BLaER1 (cell line): Measurements from ENCODE around the gene CDX2.

Source experiments
- H3K27ac ChIP-seq: shearing (Covaris generic); formaldehyde crosslinking; 2 replicates; pipeline ENCODE4 v1.8.1; 2022
- H3K27me3 ChIP-seq: shearing (Covaris generic); formaldehyde crosslinking; 2 replicates; pipeline ENCODE4 v1.8.1; 2022
- H3K36me3 ChIP-seq: shearing (Covaris generic); formaldehyde crosslinking; 2 replicates; pipeline ENCODE4 v1.8.1; 2022
- H3K4me1 ChIP-seq: shearing (Covaris generic); formaldehyde crosslinking; 2 replicates; pipeline ENCODE4 v1.8.1; 2022
- H3K4me2 ChIP-seq: shearing (Covaris generic); formaldehyde crosslinking; 2 replicates; pipeline ENCODE4 v1.8.1; 2022
- H3K4me3 ChIP-seq: shearing (Covaris generic); formaldehyde crosslinking; 2 replicates; pipeline ENCODE4 v1.8.1; 2022
- H3K9ac ChIP-seq: shearing (Covaris generic); formaldehyde crosslinking; 2 replicates; pipeline ENCODE4 v1.8.1; 2022
- H3K9me3 ChIP-seq: shearing (Covaris generic); formaldehyde crosslinking; 2 replicates; pipeline ENCODE4 v1.8.1; 2022
- H4K20me1 ChIP-seq: shearing (Covaris generic); formaldehyde crosslinking; 2 replicates; pipeline ENCODE4 v1.8.1; 2022
- Cebpa-rat ChIP-seq: shearing (Covaris generic); IDR thresholded peaks from 2 replicates; pipeline ENCODE4 v1.8.1; 2022

CDX2 gene

DNA sequence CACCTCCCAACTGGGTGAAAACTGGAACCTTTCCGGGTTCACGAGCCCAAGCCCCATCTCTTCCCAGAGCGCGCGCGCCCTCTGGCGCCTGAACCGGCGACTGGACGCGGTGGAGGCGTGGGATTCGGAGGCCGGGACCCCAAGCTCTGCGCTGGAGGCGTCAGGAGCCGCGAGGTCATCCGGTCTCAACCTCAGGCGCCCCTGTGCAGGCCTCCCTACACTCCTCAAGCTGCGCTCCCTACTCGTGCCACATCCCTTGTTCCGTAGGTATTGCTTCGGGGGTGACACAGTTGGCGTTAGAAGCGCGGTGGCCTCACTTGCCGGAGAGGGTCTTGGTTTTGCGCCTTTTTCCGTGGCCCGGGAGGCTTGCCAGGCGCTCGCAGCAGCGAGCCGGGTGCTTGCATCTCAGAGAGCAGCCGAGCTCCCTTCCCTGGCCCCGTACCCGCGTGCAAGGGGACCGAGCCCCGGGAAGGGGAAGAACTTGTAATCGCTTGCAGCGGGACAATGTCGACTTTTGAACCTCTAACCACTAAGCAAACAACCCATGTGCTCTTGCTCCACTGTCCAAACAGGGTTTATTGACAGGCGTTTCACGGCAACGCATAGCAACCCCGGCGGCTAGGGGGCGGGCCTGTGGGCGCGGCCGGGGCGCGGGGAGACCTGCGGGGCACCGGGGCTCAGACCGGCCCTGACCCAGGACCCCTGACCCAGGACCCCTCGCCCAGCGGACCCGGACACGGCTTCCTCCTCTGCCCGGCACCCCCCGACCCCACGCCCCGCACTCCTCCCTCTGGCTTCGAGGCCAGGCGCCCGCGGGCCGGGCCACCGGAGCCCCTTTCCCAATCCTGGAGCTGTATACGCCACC is 8.5 kb downstream of the CDX2 start:
- no peak for TF ChIP-seq Cebpa-rat
- Histone ChIP-seq H3K4me2 (peak overlapping the region; percentile 9; the same call in 1 of the 2 replicates), H3K4me1 (no peaks in the 10 kb centered on the region)

DNA sequence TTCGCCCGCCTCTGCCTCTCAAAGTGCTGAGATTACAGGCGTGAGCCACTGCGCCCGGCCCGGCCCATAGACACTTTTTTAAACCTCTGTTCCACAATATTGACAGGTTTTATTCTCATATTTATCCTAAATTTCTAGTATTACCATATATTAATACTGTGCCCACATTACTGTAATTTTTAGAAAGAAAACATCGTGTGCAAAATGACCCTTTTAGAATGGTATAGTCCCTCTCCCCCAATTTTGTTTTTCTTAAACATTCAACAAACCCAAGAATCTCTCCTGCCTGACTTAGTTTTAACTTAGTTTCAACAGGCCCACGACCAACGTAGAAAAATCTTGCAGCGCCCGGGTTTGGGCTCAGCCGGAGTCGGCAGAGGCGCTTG is 9.1 kb downstream of the CDX2 start:
- H4K20me1 ChIP-seq, result peaks cover 58% of the 10 kb centered on the region
- H3K36me3 ChIP-seq, result no peaks in the 10 kb centered on the region
- no peaks in the 10 kb centered on the region for H3K4me1 ChIP-seq
- no peak overlapping the region for H3K9ac ChIP-seq
- H3K9me3 ChIP-seq, result no peaks in the 10 kb centered on the region
- 0 out of 2 replicates have a peak overlapping the region, but pooled peaks have one; percentile 35 for H3K4me3 ChIP-seq
- H3K27ac ChIP-seq, result no peak overlapping the region
- H3K27me3 ChIP-seq, result peaks cover 100% of the 10 kb centered on the region
- TF ChIP-seq Cebpa-rat, result no peak
- H3K4me2 ChIP-seq, result no peak overlapping the region

More for the DNA sequence above, 8.5 kb downstream of the CDX2 start:
- no peak overlapping the region for H3K27ac ChIP-seq
- H3K27me3 ChIP-seq, result peaks cover 100% of the 10 kb centered on the region
- no peaks in the 10 kb centered on the region for H3K36me3 ChIP-seq
- H3K9me3 ChIP-seq, result no peaks in the 10 kb centered on the region
- peak overlapping the region; percentile 35 for H3K4me3 ChIP-seq
- peaks cover 65% of the 10 kb centered on the region for H4K20me1 ChIP-seq
- H3K9ac ChIP-seq, result no peak overlapping the region

DNA sequence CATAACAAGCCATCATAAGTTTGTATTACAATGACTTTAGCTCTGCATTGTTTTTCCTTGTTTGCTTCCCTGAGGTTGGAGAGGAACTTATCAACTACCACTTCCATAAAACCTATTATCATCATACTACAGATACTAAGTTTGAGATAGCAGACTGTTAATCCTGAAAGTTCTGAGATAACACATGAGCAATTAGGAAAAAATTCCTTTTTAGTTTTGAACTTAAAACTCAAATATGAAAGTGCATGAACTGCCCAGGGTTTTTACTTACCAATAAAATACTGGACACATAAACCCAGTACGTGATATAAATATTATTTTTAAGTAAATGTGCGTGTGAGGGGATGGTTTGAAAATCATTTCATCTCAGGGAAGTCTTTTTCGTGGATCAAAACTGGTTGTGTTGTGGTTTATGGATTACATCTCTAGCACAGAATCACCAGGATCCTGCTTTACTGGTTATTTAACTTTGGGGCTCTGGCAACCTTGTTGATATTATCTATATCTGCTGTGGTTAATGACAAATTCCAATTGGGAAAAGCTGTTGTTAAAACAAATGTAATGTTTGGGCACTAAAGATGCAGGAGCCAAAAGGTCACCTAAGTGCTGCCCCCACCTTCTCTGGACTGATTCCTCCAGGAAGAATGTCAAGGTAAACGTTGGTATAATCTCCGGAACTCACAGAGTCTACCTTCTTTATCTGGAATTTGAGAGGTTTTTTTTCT is 12.4 kb downstream of the CDX2 start:
- Histone ChIP-seq H3K9ac (no peak overlapping the region), H3K4me2 (no peak overlapping the region), H3K9me3 (0 out of 2 replicates have a peak, but pooled peaks cover 5% of the 10 kb centered on the region), H3K27ac (no peak overlapping the region), H4K20me1 (peaks cover 43% of the 10 kb centered on the region), H3K4me3 (no peak overlapping the region), H3K27me3 (peaks cover 100% of the 10 kb centered on the region), H3K36me3 (no peaks in the 10 kb centered on the region), H3K4me1 (peaks cover 19% of the 10 kb centered on the region)
- TF ChIP-seq Cebpa-rat, result no peak

DNA sequence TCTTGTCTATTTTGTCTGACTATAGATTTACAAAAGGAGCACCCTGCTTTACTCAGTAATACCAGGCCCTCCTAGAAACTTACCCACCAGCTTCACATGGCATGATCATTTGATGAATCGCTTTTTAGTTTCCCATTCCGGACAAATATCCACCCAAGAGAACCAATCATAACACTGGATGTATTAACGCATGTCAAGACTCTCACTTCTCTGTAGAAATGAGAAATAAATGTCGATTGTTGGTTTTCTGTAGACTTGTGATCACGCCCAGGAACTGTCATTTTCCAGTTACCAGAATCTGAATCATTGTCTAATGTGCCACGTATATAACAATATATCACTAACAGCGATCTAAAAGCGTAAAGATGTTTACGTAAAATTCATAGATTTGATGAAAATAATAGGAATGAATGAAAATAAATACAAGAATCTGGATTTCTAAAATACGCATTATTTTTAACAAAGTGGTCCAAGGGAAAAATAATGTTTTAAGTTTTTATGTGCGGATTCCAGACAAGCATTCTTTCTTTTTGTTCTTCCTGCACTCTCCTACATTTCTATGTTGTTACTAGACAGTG is 14.0 kb downstream of the CDX2 start:
- TF ChIP-seq Cebpa-rat, result no peak
- Histone ChIP-seq H3K36me3 (no peaks in the 10 kb centered on the region), H3K27ac (no peak overlapping the region), H3K4me1 (peaks cover 19% of the 10 kb centered on the region), H3K4me2 (no peak overlapping the region), H3K27me3 (peaks cover 88% of the 10 kb centered on the region), H3K9me3 (0 out of 2 replicates have a peak, but pooled peaks cover 6% of the 10 kb centered on the region), H3K4me3 (no peak overlapping the region), H4K20me1 (peaks cover 27% of the 10 kb centered on the region; the same call in 1 of the 2 replicates), H3K9ac (no peak overlapping the region)

DNA sequence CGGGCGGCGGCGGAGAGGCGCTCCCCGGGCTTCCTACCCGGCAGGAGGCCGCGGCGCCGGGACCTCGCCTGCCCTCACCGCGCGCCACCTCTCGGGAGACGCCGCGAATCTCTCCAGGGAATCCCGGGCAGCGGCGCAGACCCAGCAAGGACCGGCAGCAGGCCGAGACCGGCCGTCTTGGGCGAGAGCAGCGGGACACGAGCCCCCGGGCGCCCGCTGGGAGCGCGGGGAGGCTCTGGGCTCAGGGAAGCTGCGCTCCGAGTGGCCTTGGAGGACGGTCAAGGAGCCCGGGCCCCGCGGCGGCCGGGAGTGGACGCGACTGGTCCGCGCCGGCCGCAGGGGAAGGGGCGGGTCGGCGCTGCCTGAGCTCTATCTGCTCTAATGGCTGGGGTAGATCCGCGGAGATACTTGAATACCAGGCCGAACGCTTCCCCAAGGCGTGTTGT is 14.7 kb downstream of the CDX2 start:
- Histone ChIP-seq H3K9me3 (0 out of 2 replicates have a peak, but pooled peaks cover 9% of the 10 kb centered on the region), H3K27ac (no peak overlapping the region), H3K9ac (no peak overlapping the region), H3K4me1 (peaks cover 19% of the 10 kb centered on the region), H3K27me3 (peaks cover 81% of the 10 kb centered on the region), H4K20me1 (peaks cover 22% of the 10 kb centered on the region; the same call in 1 of the 2 replicates), H3K4me3 (peak overlapping the region; percentile 64), H3K36me3 (no peaks in the 10 kb centered on the region), H3K4me2 (peak overlapping the region; percentile 73)
- no peak for TF ChIP-seq Cebpa-rat

DNA sequence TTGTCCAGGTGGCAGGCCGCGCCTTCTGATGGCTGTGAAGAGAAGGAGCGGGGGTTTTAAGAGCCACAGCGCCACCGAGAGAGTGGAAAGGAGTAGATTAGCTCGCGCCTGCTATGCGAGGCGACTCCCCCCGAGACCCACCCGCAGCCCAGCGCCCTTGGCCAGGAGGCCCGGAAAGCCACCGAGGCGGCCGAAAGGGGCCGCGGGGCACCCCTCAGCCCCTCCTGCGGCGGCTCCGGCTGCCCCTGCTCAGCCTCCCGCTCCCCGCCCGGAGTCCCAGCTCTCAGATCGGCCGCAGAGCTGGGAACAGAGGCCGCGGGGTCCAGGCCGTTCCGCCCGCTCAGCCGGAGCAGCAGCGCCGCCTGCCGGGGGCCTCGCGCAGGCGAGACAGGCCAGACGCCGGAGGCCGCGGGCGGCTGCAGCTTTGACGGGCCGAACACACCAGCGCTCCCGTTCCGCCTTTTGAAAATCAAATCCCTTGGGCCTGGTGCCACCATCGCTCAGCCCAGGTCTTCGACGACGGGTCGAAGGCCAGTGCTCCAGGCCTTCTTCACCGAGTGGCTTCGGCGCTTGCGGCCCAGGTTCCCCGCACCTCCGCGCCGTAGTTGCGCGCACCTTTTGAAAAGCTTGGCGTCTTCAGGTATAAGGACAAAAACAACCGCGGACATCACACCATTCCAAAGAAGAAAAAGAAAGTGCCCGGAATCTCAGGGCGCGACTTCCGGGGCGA is 15.3 kb downstream of the CDX2 start:
- no peak overlapping the region for H3K27ac ChIP-seq
- H3K4me2 ChIP-seq, result peak overlapping the region; percentile 73
- H4K20me1 ChIP-seq, result peaks cover 16% of the 10 kb centered on the region; the same call in 1 of the 2 replicates
- TF ChIP-seq Cebpa-rat, result no peak
- H3K9ac ChIP-seq, result 0 out of 2 replicates have a peak overlapping the region, but pooled peaks have one; percentile 44
- H3K9me3 ChIP-seq, result 0 out of 2 replicates have a peak, but pooled peaks cover 9% of the 10 kb centered on the region
- peak overlapping the region; percentile 64 for H3K4me3 ChIP-seq
- H3K36me3 ChIP-seq, result no peaks in the 10 kb centered on the region
- peaks cover 75% of the 10 kb centered on the region for H3K27me3 ChIP-seq
- peaks cover 19% of the 10 kb centered on the region for H3K4me1 ChIP-seq

DNA sequence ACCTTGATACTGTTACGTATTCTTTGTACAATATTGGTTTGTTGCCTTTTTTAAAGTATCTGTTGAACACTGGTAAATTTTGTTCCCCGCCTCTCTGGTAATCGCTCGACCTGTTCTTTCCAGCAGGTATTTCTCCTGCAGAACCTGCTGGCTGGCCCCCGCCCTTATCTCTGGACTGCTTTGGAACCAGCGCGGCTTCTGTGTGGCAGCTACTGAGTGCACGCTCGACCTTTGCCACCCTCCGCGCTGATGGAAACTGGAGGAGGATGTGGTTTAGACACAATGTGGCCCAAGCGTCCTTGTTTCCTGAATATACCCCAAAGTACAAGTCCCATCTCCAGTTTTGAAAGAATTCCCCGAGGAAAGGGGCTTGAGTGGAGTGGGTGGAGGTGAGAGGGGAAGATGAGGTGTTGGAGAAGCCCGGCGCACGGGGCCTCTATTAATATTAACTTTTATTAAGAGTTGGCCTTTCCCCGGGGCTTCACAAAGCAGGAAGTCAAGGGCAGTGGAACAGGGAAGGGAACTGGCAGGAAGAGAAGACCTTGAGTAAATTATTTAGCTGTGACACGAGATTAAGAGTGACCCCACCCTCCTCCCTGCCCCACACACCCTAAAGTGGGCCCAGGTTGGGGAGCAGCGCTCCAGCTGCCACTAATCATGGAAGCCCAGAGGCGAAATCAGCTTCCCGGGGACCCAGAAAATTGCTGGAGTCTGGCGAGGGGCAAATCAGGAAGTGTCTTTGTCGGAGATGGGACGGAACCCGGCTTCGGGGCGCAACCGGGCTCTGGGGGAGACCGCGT is 16.0 kb downstream of the CDX2 start:
- Histone ChIP-seq H3K9me3 (0 out of 2 replicates have a peak, but pooled peaks cover 9% of the 10 kb centered on the region), H3K9ac (0 out of 2 replicates have a peak overlapping the region, but pooled peaks have one; percentile 44), H3K27me3 (peaks cover 68% of the 10 kb centered on the region), H3K4me1 (peaks cover 19% of the 10 kb centered on the region), H3K4me3 (peak overlapping the region; percentile 64), H3K27ac (no peak overlapping the region), H3K4me2 (peak overlapping the region; percentile 73), H3K36me3 (no peaks in the 10 kb centered on the region), H4K20me1 (peaks cover 14% of the 10 kb centered on the region; the same call in 1 of the 2 replicates)
- no peak for TF ChIP-seq Cebpa-rat

DNA sequence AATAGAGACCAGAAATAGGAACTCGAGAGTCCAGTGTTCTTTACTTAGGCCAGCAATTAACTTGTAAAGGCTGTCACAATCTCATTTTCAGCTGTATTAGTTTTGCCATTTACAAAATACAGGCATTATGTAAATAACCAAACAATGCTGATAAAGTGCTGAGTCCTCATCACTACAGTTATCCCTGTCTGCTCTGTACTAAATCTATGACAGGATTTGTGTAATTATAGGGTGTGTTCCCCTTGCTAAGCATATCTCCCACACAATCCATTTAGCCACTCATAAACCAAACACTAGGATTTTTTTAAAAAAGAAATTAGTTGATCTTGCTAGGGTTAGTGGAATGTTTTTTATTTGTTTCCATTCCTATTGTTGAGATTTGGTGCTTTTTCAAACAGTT is 26.1 kb downstream of the CDX2 start:
- Histone ChIP-seq H3K27me3 (no peaks in the 10 kb centered on the region), H3K27ac (no peak overlapping the region), H3K4me3 (no peak overlapping the region), H3K9me3 (peaks cover 20% of the 10 kb centered on the region), H4K20me1 (no peaks in the 10 kb centered on the region), H3K4me1 (no peaks in the 10 kb centered on the region), H3K9ac (no peak overlapping the region), H3K36me3 (no peaks in the 10 kb centered on the region), H3K4me2 (no peak overlapping the region)
- TF ChIP-seq Cebpa-rat, result no peak
